GM10266 (cell line): ENCODE results near the gene MYADML2.

ENCODE experiments used
- DNase-seq: peaks from one replicate; pipeline ENCODE4 v3.0.0; 2012; ENCODE audit errors: extremely low spot score
- TF ChIP-seq, protein P1 (sequence below): IDR thresholded peaks from 2 replicates; pipeline ENCODE4 v1.5.1; 2012; ENCODE audit warnings: mild to moderate bottlenecking, low read depth; ENCODE audit not compliant: control insufficient read depth, insufficient read depth; ENCODE audit errors: missing control alignments

Gene MYADML2

DNA sequence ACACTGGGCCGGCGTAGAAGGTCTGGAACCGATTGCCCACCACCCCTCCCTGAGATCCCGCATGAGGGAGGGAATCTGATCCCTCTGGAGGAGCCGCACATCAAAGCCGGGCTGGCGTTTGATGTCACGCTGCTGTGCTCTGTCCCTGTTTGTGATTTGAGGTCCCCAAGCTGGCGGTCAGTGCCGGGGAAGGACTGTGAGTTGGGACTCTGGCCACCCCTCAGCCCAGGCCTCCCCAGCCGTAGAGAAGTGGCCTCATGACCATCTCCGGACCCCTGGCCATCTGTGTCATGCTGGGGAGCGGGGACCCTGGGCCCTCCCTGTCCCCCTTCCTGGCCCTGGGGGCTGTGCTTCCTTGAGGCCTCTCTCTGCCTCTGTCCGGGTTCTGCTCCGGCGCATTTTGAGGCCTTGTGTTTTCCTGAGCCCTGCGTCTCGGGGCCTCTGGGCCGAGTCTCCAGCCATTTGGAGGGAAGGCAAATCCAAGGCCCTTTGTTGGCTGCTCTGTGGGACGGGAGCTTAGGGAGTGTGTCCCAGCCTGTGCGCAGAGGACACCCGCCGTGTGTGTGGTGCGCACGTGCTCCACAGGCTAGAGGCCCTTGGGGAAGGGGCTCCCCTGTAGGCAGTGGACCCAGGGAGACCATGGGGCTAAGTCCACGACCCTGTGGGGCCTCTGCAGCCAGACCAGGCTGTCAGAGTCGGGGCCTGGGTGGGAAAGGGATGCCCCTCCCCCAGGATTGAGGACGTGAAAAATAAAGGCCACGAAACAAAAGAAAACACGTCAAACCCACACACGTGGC is 45.5 kb upstream of the MYADML2 start:
- TF ChIP-seq, protein P1, sequence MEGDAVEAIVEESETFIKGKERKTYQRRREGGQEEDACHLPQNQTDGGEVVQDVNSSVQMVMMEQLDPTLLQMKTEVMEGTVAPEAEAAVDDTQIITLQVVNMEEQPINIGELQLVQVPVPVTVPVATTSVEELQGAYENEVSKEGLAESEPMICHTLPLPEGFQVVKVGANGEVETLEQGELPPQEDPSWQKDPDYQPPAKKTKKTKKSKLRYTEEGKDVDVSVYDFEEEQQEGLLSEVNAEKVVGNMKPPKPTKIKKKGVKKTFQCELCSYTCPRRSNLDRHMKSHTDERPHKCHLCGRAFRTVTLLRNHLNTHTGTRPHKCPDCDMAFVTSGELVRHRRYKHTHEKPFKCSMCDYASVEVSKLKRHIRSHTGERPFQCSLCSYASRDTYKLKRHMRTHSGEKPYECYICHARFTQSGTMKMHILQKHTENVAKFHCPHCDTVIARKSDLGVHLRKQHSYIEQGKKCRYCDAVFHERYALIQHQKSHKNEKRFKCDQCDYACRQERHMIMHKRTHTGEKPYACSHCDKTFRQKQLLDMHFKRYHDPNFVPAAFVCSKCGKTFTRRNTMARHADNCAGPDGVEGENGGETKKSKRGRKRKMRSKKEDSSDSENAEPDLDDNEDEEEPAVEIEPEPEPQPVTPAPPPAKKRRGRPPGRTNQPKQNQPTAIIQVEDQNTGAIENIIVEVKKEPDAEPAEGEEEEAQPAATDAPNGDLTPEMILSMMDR, result no peak
- no peak for DNase-seq

DNA sequence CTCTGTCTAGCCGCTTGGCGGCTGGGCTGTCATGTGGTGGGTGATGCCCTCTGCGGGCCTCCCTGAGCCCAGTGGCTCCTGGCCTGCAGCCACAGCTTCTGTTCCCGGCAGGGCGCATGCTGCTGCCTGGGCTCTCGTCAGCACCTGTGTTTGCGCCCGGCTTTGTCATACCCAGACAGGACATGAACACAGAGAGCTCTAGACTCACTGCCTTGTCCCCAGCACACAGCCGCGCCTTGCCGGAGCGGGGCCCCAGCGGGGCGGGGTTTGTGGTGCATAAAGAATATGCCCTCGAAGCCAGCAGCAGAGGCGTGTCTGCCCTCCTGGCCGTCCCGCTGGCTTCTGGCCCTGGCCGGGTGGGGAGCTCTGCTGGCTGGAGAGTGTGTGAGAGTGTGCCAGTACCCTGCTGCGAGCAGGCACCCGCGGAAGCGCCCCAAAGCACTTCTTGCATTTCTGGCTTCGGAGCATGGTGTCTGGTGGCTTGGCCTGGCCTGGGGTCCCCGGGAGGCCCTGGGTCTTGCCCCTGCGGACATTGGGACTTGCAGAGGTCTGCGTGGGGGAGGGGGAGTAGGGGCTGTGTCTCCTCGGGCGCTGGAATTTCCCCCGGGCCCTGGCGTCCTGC is 44.8 kb upstream of the MYADML2 start:
- TF ChIP-seq, protein P1, result no peak
- no peak for DNase-seq

GRCh38 chr17:81990836-81991683 is 44.0 kb upstream of the MYADML2 start:
- no peak for DNase-seq
- TF ChIP-seq, protein P1, result no peak

GRCh38 chr17:81987161-81987770 is 40.2 kb upstream of the MYADML2 start:
- TF ChIP-seq, protein P1, result no peak
- no peak for DNase-seq

DNA sequence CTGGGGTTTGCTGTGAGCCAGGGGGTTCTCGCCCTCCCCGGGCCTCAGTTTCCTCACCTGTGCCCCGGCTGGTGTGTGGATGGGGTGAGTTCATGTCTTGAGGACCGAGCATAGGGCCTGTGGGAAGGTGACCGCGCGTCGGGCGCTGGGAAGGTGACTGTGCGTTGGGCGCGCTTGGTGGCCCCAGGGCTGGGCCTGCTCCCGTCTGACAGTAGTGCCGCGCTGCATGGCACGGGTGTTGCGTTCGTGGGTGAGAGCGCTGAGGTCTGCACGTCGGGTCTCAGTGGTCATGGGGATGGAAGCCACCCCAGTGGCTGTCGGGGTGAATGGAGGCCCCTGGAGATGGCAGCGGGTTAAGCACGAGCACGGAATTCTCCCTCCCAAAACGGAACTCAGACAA is 39.6 kb upstream of the MYADML2 start:
- DNase-seq, result no peak
- TF ChIP-seq, protein P1, result no peak

DNA sequence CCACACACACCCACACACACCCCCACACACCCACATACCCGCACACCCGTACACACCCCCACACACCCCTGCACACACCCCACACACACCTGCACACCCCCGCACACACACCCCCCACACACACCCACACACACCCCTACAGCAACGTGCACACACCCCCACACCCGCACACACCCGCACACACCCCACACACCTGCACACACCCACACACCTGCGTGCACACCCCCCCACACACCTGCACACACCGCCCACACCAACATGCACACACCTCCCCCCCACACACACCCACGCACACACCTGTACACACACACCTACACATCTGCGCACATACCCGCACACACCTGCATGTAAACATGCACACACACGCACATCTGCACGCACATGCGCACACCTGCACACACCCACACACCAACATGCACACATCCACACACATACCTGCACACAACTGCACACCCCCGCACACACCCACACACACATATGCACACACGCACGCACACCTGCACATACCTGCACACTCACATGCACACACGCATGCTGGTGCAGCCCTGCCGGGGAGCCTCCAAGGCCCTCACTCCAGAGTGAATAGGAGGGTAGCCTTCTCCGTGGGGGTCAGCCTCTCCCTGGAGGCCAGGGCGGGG is 37.9 kb upstream of the MYADML2 start:
- no peak for DNase-seq
- TF ChIP-seq, protein P1, result no peak
